Stromal cell of bone marrow (primary cell): Measurements from ENCODE around the gene GRAMD2A.
"Not testable (repeated sequence)": the region's sequence is repeated elsewhere in the genome, so short reads cannot be mapped to it uniquely, and the experiment has no call there.

Experiments
- DNase-seq: peaks from one replicate; pipeline ENCODE4 v3.0.0-alpha.2; 2012; ENCODE audit warnings: low read depth

The GRAMD2A gene

GRCh38 chr15:72184165-72184811 is 13.3 kb downstream of the GRAMD2A start:
- DNase-seq: no peak

DNA sequence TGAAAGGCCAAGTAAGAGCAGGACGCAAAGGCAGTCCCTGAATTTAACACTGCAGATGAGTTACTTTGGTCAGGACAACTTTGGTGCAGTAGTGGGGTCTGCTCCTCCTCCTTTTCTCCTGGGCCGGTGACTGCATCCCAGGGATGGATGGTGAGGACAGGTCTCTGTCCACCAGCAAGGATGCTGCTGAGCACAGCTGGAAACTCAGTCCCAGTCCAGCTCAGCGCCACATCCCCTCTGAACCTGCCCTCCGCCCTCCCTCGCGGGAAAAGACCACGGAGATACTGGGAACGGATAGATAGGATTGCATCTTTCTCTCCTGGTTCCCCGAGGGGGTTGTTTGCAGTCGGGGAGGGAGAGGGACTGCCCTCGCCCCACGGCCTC is 13.8 kb downstream of the GRAMD2A start:
- DNase-seq: no peak

GRCh38 chr15:72182673-72183072 is 14.9 kb downstream of the GRAMD2A start:
- no peak for DNase-seq

DNA sequence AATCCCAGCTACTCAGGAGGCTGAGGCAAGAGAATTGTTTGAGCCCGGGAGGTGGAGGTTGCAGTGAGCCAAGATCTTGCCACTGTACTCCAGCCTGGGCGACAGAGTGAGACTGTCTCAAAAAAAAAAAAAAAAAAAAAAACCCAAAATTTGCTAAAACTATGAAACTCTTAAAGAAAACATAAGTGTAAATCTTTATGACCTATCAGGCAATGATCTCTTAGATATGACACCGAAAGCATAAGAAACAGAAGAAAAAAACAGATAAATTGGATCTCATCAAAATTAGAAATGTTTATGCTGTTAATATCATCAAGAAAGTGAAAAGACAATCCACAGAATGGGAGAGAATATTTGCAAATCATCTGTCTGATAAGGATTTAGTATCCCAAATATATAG is 15.3 kb downstream of the GRAMD2A start:
- no peak for DNase-seq

DNA sequence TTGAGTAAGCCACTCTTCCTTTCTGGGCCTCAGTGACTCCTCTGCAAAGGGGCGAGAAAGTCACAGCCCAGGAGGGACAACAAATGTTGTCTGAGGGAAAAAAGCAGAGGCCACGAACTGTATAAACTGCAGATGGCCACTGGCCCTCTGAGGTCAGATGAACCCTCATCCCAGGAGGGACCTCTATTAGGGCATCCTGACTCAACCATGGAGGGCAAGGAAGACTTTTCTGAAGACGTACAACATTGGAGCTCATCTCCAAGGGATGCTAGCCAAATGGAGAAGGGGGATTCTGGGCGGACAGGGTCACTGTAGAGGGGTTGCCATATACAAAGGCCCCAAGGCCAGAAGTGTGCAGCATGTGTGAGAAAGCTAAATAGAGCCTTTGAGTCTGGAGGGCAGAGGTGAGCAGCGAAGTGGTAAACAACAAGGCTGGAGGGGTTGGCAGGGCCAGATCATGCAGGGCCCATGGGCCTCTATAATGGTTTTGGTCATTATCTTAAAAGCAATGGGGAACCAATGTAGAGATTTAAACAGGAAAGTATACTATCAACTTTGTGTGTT is 16.7 kb downstream of the GRAMD2A start:
- no peak for DNase-seq

- no peak for DNase-seq
Measured at GRCh38 chr15:72179950-72180581, 17.5 kb downstream of the GRAMD2A start.

DNA sequence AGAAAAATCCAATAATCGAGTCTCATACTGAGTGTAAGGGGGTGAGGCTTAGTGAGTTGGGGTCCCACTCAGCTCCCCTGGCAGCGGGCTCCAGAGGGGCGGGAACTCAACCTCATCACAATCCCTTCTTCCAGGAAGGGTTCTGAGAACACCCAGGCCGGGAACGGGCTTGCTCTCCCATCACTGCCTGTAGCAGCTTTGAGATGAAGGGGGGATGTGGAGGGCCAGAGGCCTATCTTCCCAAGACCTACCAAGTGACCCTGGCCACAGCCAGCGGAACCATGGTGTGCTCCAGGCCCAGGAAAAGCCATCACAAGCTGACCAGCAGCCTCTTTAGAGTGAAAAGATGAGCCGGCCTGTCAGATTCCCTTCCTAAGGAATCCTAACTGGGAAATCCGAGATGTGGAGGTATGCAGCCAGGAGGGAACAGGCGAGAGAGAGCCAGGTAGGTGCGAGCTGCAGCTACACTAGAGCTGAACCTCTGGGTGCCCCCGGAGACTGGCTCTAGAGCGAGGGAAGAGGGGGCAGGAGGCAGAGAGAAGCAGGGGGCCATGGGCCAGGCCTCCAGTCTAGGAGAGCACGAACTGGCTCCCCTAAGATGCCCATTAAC is 18.5 kb downstream of the GRAMD2A start:
- DNase-seq: no peak

- DNase-seq: no peak
Measured at GRCh38 chr15:72176743-72177142, 20.8 kb downstream of the GRAMD2A start.

DNA sequence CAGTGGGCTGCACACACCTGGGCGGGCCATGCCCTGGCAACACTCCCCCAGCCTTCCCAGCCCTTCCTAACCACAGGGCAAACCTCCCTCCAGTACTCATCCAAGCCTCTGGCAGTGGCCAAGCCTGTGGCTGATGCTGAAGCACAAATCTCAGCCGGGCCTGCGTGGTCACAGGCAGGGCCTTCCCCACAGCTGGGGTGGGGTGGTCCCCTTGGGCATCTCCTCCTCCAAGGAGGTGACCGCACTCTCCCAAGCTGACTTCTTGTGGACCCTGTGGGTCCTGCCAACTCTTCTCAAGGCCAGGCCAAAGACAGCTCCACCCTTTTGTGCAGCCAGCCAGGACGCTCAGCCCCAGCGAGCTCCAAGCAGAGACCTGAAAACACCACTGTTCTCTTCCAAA is 21.4 kb downstream of the GRAMD2A start:
- no peak for DNase-seq

GRCh38 chr15:72175186-72176044 is 22.2 kb downstream of the GRAMD2A start:
- DNase-seq: no peak

GRCh38 chr15:72174551-72175165 is 22.9 kb downstream of the GRAMD2A start:
- no peak for DNase-seq

- DNase-seq: no peak
Measured at GRCh38 chr15:72173864-72174550, 23.6 kb downstream of the GRAMD2A start.

DNA sequence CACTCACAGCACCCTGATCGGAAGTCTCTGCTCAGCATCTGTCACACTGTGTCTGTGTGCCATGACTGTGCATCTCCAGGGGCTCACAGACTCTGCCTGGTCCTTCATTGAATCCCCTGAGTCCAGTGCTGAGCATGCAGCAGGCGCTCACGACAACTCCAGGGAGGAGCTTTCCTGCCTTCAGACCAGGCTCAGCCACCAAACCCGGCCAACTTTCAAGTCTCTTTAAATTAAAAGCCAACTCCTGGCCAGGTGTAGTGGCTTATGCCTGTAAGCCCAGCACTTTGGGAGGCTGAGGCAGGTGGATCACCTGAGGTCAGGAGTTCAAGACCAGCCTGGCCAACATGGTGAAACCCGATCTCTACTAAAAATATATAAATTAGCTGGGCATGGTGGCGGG is 24.2 kb downstream of the GRAMD2A start:
- DNase-seq: no peak

GRCh38 chr15:72172796-72173195 is 24.8 kb downstream of the GRAMD2A start:
- no peak for DNase-seq

DNA sequence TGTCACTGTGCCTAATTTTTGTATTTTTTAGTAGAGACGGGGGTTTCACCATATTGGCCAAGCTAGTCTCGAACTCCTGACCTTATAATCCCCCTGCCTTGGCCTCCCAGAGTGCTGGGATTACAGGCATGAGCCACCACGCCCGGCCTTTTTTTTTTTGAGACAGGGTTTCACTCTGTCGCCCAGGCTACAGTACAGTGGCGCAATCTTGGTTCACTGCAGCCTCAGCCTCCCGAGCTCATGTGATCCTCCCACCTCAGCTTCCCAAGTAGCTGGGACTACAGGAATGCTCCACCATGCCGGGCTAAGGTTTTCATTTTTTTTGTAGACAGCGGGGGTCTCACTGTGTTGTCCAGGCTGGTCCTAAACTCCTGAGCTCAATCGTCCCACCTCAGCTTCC is 25.6 kb downstream of the GRAMD2A start:
- DNase-seq: not testable (repeated sequence)

DNA sequence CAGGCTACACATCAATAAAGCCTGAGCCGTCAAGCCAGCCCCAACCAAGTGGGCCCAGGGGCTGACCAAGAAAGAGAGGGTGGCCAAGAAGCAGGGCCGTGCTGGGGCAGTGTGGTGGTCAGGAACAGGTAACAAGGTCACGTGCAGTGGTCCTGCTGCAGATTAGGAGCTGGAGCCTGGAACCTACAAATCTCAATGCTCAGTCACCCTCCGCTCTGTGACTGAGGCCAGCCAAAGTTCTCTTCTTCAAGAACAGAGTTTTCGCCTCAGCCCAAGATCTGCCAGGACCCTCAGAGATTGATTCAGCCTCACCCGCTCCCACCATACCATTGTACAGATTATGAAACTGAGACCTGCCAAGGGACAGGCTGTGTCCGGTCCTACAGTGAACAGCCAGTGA is 26.9 kb downstream of the GRAMD2A start:
- DNase-seq: no peak

DNA sequence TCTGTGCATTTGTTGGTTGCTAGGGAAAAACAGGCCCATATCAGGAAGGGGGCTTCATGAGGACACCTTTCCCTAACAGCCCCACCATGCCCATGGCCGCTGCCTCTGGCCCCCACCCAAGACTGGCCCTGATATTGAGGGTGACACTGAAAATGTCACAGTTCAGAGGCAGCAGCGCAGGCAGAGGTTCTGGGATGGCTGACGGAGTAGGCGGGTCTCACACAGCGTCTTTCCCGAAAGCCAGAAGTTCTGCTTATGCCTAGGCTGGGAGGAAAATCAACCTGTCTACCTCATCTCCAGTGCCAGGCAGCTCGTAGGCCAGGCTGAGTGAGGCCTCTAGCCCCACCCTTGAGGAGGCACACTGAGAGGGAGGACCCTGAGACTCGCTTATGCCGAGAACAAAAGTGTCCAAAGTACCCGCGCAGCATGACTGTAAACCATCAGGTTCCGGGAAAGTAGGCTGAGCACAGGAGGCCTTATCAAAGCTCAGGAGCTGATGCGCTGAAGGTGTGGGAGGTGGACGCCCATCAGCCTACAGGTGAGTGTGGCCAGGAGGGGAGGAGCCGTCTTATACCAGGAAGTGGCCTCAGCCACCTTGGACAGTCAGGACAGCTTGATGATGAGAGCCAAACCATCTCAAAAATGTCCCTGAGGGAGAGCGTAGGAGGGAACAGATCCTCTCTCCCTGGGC is 27.5 kb downstream of the GRAMD2A start:
- DNase-seq: no peak

DNA sequence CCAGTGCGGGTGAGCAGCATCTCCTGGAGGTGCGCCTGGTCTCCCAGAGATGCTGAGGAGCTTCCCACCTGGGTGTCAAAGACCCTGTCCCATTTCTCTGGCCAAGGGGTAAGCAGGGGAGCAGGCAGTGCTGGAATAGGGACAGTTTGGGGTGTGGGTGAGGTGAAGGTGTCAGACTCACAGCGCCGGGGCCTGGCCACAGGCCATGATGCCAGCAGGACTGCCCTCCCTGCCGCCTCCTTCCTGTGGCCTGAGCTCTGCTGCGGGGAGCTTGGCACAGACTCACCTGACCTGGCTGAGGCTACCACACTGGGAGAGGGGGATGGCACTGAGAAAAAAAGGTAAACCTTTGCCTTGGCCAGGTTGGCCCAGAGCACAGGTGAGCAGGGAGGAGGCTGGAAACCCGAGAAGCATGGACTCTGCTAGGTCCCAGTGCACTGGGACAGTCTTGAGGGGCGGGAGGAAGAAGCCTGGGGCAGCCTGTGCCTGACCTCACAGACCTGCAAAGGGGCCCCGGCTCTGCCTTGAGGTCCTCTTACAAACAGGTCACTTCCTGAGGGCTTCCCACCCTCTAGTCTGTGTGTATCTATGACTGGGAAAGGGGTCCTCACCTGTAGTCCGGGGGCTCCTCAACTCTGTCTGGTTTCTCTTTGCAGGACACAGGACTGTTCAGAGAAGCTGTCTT is 28.2 kb downstream of the GRAMD2A start:
- no peak for DNase-seq

- no peak for DNase-seq
Measured at GRCh38 chr15:72168808-72169190, 28.8 kb downstream of the GRAMD2A start.

DNA sequence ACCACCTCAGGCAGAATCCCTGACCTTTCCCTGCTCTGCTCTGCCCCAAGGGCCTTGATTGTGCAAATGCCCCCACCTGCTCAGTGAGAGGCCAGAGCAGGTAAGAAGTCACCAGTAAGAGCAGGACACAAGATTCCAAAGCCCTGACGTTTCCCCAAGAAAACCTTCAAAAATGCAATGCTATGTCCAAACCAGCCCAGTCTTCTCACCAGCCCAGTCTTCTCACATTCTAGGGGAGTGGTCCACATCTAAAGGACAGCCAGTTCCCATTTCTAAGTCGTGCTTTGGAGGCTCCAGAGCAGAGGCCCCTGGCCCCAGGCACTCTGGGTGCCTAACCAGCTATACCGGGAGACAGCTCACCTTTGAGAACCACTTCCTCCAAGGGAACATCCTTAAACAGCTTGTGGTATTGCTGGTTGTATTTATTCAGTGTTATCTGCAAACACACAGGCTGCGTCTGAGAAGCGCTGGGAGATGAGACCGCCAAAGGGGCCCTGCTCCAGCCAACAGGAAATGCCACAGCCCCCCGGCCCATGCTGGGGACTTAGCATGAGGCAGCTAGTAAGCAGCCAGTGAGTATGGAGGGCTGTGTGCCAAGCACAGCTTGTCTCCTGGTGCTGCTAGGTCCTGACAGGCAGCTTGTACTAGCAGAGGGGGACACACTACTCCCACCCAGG is 29.3 kb downstream of the GRAMD2A start:
- DNase-seq: no peak
